D721Med (cell line): Measurements from ENCODE around the gene IGSF23.

Experiments used
- DNase-seq: peaks from one replicate; pipeline ENCODE4 v3.0.0; 2011; ENCODE audit warnings: low spot score; ENCODE audit not compliant: insufficient read length
- FAIRE-seq: peaks from 2 replicates; lab custom pipeline; 2011; peaks lifted over from hg19 to GRCh38; lab: Jason Lieb, UNC
- TF ChIP-seq, protein P1 (sequence below): IDR thresholded peaks from 2 replicates; pipeline ENCODE4 v1.5.1; 2012; ENCODE audit warnings: mild to moderate bottlenecking, control low read depth; ENCODE audit not compliant: insufficient read depth; ENCODE audit errors: missing control alignments

Gene IGSF23

DNA sequence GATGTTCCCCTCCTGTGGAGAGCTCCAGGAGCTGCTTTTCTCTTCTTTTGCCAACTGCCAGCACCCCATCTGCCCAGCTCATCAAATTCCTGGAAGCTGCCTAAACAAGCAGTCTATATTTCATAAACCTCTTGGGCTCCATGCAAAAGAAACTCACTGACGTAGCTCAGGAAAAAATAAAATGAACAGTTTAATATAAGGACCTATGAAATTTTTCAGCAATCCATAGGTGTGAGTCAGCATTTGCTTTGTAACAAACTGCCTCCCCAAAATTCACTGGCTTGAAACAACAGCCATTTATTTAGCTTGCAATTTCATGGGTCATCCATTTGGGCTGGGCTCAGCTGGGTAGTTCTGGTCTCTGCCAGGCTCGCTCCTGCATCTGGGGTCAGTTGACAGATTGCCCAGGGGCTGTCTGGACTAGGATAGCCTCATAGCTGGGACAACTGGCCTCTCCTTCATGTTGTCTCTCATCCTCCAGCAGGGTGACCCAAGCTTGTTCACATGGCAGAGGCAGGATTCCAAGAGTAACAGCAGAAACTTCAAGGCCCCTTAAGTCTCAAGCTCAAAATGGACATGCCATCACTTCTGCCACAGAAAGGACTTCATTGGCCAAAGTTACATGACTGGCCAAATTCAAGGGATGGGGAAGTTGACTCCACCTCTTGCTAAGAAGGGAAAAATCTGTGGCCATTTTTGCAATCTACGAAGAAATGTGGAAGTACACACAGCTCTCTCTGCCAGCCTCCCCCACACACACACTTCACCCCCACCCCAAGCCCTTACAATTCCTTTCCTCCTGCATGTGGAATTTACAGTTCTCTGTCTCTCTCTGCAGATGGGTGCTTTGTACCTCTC, 22.4 kb downstream of the IGSF23 start:
- DNase-seq: no peak
- FAIRE-seq: no peak
- TF ChIP-seq, protein P1, sequence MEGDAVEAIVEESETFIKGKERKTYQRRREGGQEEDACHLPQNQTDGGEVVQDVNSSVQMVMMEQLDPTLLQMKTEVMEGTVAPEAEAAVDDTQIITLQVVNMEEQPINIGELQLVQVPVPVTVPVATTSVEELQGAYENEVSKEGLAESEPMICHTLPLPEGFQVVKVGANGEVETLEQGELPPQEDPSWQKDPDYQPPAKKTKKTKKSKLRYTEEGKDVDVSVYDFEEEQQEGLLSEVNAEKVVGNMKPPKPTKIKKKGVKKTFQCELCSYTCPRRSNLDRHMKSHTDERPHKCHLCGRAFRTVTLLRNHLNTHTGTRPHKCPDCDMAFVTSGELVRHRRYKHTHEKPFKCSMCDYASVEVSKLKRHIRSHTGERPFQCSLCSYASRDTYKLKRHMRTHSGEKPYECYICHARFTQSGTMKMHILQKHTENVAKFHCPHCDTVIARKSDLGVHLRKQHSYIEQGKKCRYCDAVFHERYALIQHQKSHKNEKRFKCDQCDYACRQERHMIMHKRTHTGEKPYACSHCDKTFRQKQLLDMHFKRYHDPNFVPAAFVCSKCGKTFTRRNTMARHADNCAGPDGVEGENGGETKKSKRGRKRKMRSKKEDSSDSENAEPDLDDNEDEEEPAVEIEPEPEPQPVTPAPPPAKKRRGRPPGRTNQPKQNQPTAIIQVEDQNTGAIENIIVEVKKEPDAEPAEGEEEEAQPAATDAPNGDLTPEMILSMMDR: no peak

DNA sequence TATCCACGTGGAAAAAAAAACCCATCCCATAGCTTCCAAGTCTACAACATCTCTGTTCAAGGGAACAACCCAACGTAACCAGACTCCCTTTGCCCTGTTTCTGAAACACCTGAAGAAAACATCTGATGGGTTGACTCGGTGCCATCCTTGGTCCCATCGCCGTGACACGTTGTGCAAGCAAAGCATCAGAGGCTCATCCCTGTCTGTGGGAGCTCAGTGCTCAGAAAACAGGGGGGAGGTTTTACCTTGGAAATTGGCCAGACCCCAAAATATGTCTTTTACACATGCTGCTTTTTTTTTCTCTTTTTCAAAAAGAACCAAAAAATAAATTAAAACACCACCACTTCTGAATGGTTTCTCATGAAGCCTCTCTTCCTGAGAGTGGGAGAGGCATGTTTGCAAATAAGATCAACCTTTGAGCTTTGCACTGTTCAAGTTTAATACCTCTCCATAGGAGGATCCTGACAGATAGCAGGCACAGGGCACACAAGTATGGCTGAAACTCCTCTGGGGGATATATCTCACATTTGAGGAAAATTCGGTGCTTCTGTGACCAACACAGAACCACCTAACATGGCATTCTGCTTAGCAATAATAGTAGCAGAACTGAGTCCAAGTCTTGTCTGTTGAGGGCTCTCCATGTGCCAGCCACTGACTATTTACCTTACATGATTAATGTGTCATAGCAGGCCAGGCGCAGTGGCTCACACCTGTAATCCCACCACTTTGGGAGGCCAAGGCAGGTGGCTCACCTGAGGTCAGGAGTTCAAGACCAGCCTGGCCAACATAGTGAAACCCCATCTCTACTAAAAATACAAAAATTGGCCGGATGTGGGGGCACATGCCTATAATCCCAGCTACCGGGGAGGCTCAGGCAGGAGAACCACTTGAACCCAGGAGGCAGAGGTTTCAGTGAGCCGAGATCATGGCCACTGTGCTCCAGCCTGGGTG, 23.4 kb downstream of the IGSF23 start:
- DNase-seq (no peak), FAIRE-seq (no peak)
- TF ChIP-seq, protein P1: no peak

DNA sequence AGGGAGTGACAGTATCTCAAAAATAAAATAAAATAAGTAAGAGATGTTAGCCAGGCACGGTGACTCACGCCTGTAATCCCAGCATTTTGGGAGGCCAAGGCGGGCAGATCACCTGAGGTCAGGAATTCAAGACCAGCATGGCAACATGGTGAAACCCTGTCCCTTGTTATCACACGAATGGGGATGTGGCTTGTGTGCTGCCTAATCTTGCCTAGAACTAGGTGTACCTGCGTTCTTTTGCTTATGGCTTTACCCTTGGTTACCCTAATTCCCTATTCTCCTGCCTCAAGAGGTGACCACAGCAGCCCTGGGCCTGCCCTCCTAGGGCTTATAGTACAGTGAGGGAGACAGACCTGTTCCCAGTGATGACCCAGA, 24.0 kb downstream of the IGSF23 start:
- TF ChIP-seq, protein P1: no peak

DNA sequence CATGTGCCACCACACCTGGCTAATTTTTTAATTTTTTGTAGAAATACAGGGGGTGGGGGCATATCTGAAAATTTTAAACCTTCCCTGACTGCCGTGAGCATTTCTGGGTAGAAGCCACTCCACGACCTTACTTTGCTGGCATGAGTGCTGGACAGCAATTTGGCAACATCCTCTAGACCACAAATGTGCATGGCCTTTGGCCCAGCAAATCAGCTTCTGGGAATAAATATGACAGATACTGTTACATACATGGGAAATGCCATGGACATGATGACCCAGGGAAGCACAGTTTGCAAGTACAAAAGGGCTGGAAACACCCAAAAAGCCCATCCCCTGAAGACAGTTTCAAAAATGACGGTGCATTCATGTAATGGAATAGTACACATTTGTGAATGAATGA, 27.2 kb downstream of the IGSF23 start:
- TF ChIP-seq, protein P1: no peak
- DNase-seq (no peak), FAIRE-seq (no peak)

More for the DNA sequence above, 24.0 kb downstream of the IGSF23 start:
- FAIRE-seq (no peak), DNase-seq (no peak)

DNA sequence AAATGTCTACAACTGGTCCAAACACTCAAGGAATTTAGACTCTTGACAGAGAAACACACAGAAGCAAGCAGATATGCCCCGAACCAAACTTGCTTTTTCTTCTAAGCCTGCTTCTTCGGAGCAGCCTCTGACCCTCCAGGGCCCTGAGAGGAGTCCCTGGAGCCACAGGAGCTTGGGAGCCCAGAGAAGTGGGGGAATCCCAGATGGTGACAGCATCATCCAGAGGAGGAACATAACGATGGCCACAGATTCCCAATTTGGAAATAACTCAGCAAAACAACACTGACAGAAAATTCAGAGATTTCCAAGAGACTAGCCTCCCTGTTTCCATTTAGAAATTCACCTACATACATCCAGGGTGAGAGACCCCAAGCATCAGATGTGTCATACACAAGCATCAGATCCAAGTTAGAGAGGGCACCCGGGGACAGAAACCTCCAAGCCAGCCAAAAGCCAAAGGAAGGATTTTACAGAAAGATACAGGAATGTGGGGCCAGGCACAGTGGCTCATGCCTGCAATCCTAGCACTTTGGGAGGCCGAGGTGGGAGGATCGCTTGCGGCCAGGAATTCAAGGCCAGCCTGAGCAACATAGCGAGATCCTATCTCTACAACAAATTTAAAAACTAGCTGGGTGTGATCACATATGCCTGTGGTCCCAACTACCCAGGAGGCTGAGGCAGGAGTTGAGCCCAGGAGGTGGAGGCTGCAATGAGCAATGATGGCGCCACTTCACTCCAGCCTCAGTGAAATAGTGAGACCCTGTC, 28.3 kb downstream of the IGSF23 start:
- FAIRE-seq (no peak), DNase-seq (no peak)
- TF ChIP-seq, protein P1: no peak

DNA sequence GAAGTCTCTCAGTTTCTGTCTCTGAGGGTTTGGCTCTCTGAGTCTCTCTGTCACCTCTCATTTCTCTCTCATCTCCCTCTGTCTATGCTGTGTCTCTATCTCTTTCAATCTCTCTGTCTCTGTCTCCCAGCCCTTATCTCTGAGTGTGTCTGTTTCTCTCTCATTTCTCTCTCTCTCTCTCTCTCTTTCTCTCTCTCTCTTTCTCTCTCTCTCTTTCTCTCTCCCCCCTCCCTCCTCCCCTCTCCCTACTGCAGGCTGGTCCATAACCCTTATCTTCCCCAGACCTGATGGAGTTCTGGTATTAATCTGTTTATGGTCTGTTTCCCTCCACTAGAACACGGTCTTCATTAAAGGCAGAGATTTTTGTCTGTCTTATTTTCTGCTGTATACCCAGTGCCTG, 29.0 kb downstream of the IGSF23 start:
- no peak for FAIRE-seq
- no peak for DNase-seq
- TF ChIP-seq, protein P1: no peak
